ENCODE results near the gene MYRIP. TPM values are rescaled to one million over a fixed set of nuclear protein-coding genes. Genes with fewer than 3 reads are reported as not detected.

The MYRIP gene
- total RNA-seq, 3 donors from 2014 or later (not counting 1 experiment from before 2014, with no cell fraction given): not detected

- Histone ChIP-seq H3K9me3 (ENCODE audit: control insufficient read depth, insufficient read depth, low read length) (no peaks in the 10 kb centered on the region), H3K4me3 (ENCODE audit: low read length) (peak overlapping the region; percentile 87), H3K27ac (ENCODE audit: low read length) (peak overlapping the region; percentile 88), H3K4me1 (ENCODE audit: control insufficient read depth, insufficient read depth, low read length) (peaks cover 10% of the 10 kb centered on the region), H3K27me3 (ENCODE audit: control insufficient read depth, insufficient read depth, low read length) (no peaks in the 10 kb centered on the region), H3K36me3 (ENCODE audit: control insufficient read depth, insufficient read depth, low read length) (peaks cover 26% of the 10 kb centered on the region)
- no peak for ATAC-seq
- TF ChIP-seq, protein P1, sequence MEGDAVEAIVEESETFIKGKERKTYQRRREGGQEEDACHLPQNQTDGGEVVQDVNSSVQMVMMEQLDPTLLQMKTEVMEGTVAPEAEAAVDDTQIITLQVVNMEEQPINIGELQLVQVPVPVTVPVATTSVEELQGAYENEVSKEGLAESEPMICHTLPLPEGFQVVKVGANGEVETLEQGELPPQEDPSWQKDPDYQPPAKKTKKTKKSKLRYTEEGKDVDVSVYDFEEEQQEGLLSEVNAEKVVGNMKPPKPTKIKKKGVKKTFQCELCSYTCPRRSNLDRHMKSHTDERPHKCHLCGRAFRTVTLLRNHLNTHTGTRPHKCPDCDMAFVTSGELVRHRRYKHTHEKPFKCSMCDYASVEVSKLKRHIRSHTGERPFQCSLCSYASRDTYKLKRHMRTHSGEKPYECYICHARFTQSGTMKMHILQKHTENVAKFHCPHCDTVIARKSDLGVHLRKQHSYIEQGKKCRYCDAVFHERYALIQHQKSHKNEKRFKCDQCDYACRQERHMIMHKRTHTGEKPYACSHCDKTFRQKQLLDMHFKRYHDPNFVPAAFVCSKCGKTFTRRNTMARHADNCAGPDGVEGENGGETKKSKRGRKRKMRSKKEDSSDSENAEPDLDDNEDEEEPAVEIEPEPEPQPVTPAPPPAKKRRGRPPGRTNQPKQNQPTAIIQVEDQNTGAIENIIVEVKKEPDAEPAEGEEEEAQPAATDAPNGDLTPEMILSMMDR (IDR thresholded peaks at IDR 0.05): no peak
- Mint-ChIP-seq H3K9me3 (no peaks in the 10 kb centered on the region), H3K4me3 (peak overlapping the region; percentile 100), H3K27me3 (ENCODE audit: low read depth in 2 of 2) (no peaks in the 10 kb centered on the region), H3K27ac (peak overlapping the region; percentile 98 to 99), H3K4me1 (peaks cover 24 to 28% of the 10 kb centered on the region in 2 donors), H3K36me3 (no peaks in the 10 kb centered on the region)
- DNase-seq: no peak
- 23% methylated on average over 20 of the region's 20 CpGs for WGBS (ENCODE audit: insufficient coverage)
- intact Hi-C loops (cut with micrococcal nuclease): loop anchor here (1.0 kb wide), 2 partner anchors 144 to 148 kb away; partner anchors contain the start of gene RPL14
Observed at GRCh38 chr3:40308725-40309417, 499.5 kb downstream of the MYRIP start.

DNA sequence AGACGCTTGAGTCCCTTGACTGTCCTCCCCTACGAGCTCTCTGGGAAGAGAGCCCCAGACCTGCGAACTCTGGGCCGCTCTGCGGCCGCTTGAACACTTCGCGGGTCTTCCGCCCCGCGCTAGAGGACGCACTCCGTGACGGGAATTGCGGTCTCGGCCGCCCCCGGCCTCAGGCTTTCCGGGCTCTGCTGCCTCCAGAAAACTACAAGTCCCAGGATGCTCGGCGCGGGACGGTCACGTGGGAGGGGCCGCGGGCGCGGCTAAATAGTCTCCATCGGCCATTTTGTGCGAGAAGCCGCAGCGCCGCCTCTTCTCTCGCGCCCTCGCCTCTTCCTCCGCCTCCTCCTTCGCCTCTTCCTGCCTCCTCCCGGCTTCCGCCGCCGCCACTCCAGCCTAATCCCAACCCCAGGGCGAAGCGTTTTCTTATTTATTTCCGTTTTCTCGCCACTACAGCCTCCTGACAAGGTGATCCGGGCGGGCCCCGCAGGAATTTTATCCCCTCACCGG, 500.1 kb downstream of the MYRIP start, which contains the start of gene EIF1B:
Gene EIF1B, plus strand, starts transcription at position 290 of the 507 bp plus-strand sequence. CDS start 235 bp downstream, outside the sequence.
- Histone ChIP-seq H3K9me3 (ENCODE audit: control insufficient read depth, insufficient read depth, low read length) (no peaks in the 10 kb centered on the region), H3K27me3 (ENCODE audit: control insufficient read depth, insufficient read depth, low read length) (no peaks in the 10 kb centered on the region), H3K27ac (ENCODE audit: low read length) (peak within 1 kb of the TSS; percentile 88), H3K4me1 (ENCODE audit: control insufficient read depth, insufficient read depth, low read length) (peaks cover 10% of the 10 kb centered on the region), H3K36me3 (ENCODE audit: control insufficient read depth, insufficient read depth, low read length) (peaks cover 29% of the 10 kb centered on the region), H3K4me3 (ENCODE audit: low read length) (peak within 1 kb of the TSS; percentile 87)
- intact Hi-C loops (cut with micrococcal nuclease): loop anchor here (1.0 kb wide), 2 partner anchors 144 to 148 kb away; partner anchors contain the start of gene RPL14
- TF ChIP-seq, protein P1 (IDR thresholded peaks at IDR 0.05): peak; percentile 74
- ATAC-seq: peak; percentile 90 to 97 (median 94)
- WGBS (ENCODE audit: insufficient coverage): under 1% methylated on average over 50 of the region's 50 CpGs
- H3K4me3 Mint-ChIP-seq: peak within 1 kb of the TSS; percentile 100
- no peaks in the 10 kb centered on the region for H3K9me3 Mint-ChIP-seq
- no peaks in the 10 kb centered on the region for H3K36me3 Mint-ChIP-seq
- H3K4me1 Mint-ChIP-seq: peaks cover 28 to 30% of the 10 kb centered on the region in 2 donors
- H3K27me3 Mint-ChIP-seq (ENCODE audit: low read depth in 2 of 2): no peaks in the 10 kb centered on the region
- peak; percentile 98 to 99 for DNase-seq
- H3K27ac Mint-ChIP-seq: peak within 1 kb of the TSS; percentile 98 to 99
